AG09319 (cell line): ENCODE results near the gene ROBO1.

Experiments
- DNase-seq: peaks from one replicate; pipeline ENCODE4 v3.0.0-alpha.2; 2010; ENCODE audit warnings: low read depth; ENCODE audit errors: extremely low read depth
- CTCF ChIP-seq: IDR thresholded peaks from 2 replicates; pipeline ENCODE4 v1.5.1; 2011; ENCODE audit warnings: low read depth, mild to moderate bottlenecking, inconsistent platforms, low read length, moderate library complexity

Gene ROBO1

GRCh38 chr3:78712270-78712669 lies 1055.5 kb downstream of the ROBO1 start:
- no peak for TF ChIP-seq CTCF
- no peak for DNase-seq

- TF ChIP-seq CTCF: no peak
- no peak for DNase-seq
Observed at GRCh38 chr3:78708565-78709073, 1059.2 kb downstream of the ROBO1 start.

GRCh38 chr3:78707609-78708008 lies 1060.2 kb downstream of the ROBO1 start:
- DNase-seq: no peak
- TF ChIP-seq CTCF: no peak

- DNase-seq: no peak
- TF ChIP-seq CTCF: no peak
Observed at GRCh38 chr3:78706906-78707523, 1060.8 kb downstream of the ROBO1 start.

- TF ChIP-seq CTCF: no peak
- no peak for DNase-seq
Observed at GRCh38 chr3:78703944-78704343, 1063.9 kb downstream of the ROBO1 start.

- no peak for DNase-seq
- TF ChIP-seq CTCF: no peak
Observed at GRCh38 chr3:78701537-78701936, 1066.3 kb downstream of the ROBO1 start.

GRCh38 chr3:78698431-78698830 lies 1069.4 kb downstream of the ROBO1 start:
- DNase-seq: no peak

More at GRCh38 chr3:78698431-78698830, 1069.4 kb downstream of the ROBO1 start:
- TF ChIP-seq CTCF: no peak
